ENCODE measurements around the gene TMEM131. TPM values are rescaled to one million over a fixed set of nuclear protein-coding genes. Genes with fewer than 3 reads are reported as not detected.
A peak's percentile ranks its signal among the peaks of the same experiment; 100 is the strongest.

TMEM131 gene
- total RNA-seq, 1 donor from 2014 or later, result 35.3 TPM

- Histone ChIP-seq H4K20me1 (ENCODE audit: insufficient read depth, low read length) (peaks cover 44% of the 10 kb centered on the region), H3K4me2 (ENCODE audit: low read length) (no peak overlapping the region), H2AFZ (ENCODE audit: low read depth, low read length) (no peak overlapping the region), H3K9me3 (ENCODE audit: insufficient read depth, low read depth, low read length) (no peaks in the 10 kb centered on the region), H3K4me3 (ENCODE audit: insufficient read depth, low read depth, low read length) (no peak overlapping the region), H3K27me3 (ENCODE audit: insufficient read depth, low read length) (no peaks in the 10 kb centered on the region), H3K9ac (ENCODE audit: low read length) (no peak overlapping the region), H3K36me3 (ENCODE audit: insufficient read depth, low read length) (no peaks in the 10 kb centered on the region), H3K4me1 (ENCODE audit: insufficient read depth, low read length) (peaks cover 19% of the 10 kb centered on the region), H3K79me2 (ENCODE audit: insufficient read depth, low read length) (peaks cover 80% of the 10 kb centered on the region), H3K27ac (ENCODE audit: low read depth, low read length) (no peak overlapping the region)
- Mint-ChIP-seq H3K27ac (ENCODE audit: unreplicated experiment) (no peak overlapping the region), H3K27me3 (ENCODE audit: low read depth, unreplicated experiment) (no peaks in the 10 kb centered on the region), H3K4me1 (ENCODE audit: low read depth, unreplicated experiment) (peaks cover 39% of the 10 kb centered on the region), H3K4me3 (ENCODE audit: unreplicated experiment) (no peak overlapping the region), H3K36me3 (ENCODE audit: low read depth, unreplicated experiment) (peaks cover 4% of the 10 kb centered on the region), H3K9me3 (ENCODE audit: unreplicated experiment) (peaks cover 1% of the 10 kb centered on the region)
- DNase-seq (ENCODE audit: low read depth), result no peak
- no peak for FAIRE-seq
- TF ChIP-seq CTCF (IDR thresholded peaks at IDR 0.05; ENCODE audit: insufficient read depth, low read depth, low read length), result no peak
- no peak for TF ChIP-seq EZH2 (IDR thresholded peaks at IDR 0.05; ENCODE audit: insufficient read depth, low read length)
Observed at GRCh38 chr2:97953853-97954252, 41.9 kb downstream of the TMEM131 start.

- Histone ChIP-seq H3K4me1 (ENCODE audit: insufficient read depth, low read length) (peaks cover 19% of the 10 kb centered on the region), H3K36me3 (ENCODE audit: insufficient read depth, low read length) (no peaks in the 10 kb centered on the region), H3K9ac (ENCODE audit: low read length) (no peak overlapping the region), H3K79me2 (ENCODE audit: insufficient read depth, low read length) (peaks cover 77% of the 10 kb centered on the region), H3K27me3 (ENCODE audit: insufficient read depth, low read length) (no peaks in the 10 kb centered on the region), H4K20me1 (ENCODE audit: insufficient read depth, low read length) (peaks cover 29% of the 10 kb centered on the region), H3K4me3 (ENCODE audit: insufficient read depth, low read depth, low read length) (no peak overlapping the region), H3K27ac (ENCODE audit: low read depth, low read length) (no peak overlapping the region), H3K9me3 (ENCODE audit: insufficient read depth, low read depth, low read length) (no peaks in the 10 kb centered on the region), H3K4me2 (ENCODE audit: low read length) (no peak overlapping the region), H2AFZ (ENCODE audit: low read depth, low read length) (no peak overlapping the region)
- H3K36me3 Mint-ChIP-seq (ENCODE audit: low read depth, unreplicated experiment), result no peaks in the 10 kb centered on the region
- no peak overlapping the region for H3K4me3 Mint-ChIP-seq (ENCODE audit: unreplicated experiment)
- FAIRE-seq (no peak), DNase-seq (ENCODE audit: low read depth) (no peak)
- peaks cover 34% of the 10 kb centered on the region for H3K4me1 Mint-ChIP-seq (ENCODE audit: low read depth, unreplicated experiment)
- peaks cover 1% of the 10 kb centered on the region for H3K9me3 Mint-ChIP-seq (ENCODE audit: unreplicated experiment)
- no peaks in the 10 kb centered on the region for H3K27me3 Mint-ChIP-seq (ENCODE audit: low read depth, unreplicated experiment)
- no peak for TF ChIP-seq EZH2 (IDR thresholded peaks at IDR 0.05; ENCODE audit: insufficient read depth, low read length)
- no peak for TF ChIP-seq CTCF (IDR thresholded peaks at IDR 0.05; ENCODE audit: insufficient read depth, low read depth, low read length)
- peak overlapping the region; percentile 97 for H3K27ac Mint-ChIP-seq (ENCODE audit: unreplicated experiment)
Observed at GRCh38 chr2:97952357-97952756, 43.4 kb downstream of the TMEM131 start.

DNA sequence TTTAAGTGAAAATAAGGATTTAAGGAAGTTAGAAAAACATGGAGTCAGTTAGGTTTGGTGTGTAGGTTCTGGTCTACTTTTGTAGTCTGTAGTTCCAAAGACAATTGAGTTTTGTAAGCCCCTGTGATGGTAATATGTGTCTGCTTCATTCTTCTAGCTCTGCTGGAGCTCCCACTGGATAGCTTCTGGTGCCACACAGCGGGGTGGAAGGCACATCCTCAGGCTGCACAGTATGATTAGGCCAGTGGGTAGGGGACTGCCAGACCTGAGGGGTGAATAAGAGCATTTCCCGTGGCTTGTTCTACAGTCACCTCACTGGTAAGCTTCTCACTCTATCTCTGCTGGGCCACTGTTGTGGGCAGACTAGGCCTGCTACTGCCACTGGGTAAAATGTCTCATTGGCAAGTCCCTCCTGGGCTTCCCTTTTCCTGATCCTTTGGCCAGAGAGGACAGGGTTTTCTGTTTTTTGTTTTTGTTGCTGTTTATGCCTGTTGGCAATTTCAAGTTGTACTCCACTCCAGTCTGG is 44.5 kb downstream of the TMEM131 start:
- peak overlapping the region; percentile 75 for H3K27ac ChIP-seq (ENCODE audit: low read depth, low read length)
- H3K9me3 ChIP-seq (ENCODE audit: insufficient read depth, low read depth, low read length), result no peaks in the 10 kb centered on the region
- no peaks in the 10 kb centered on the region for H3K36me3 ChIP-seq (ENCODE audit: insufficient read depth, low read length)
- H3K36me3 Mint-ChIP-seq (ENCODE audit: low read depth, unreplicated experiment), result no peaks in the 10 kb centered on the region
- no peak overlapping the region for H2AFZ ChIP-seq (ENCODE audit: low read depth, low read length)
- H3K4me1 Mint-ChIP-seq (ENCODE audit: low read depth, unreplicated experiment), result peaks cover 32% of the 10 kb centered on the region
- peak overlapping the region; percentile 28 for H3K9ac ChIP-seq (ENCODE audit: low read length)
- no peaks in the 10 kb centered on the region for H3K27me3 ChIP-seq (ENCODE audit: insufficient read depth, low read length)
- no peak for TF ChIP-seq EZH2 (IDR thresholded peaks at IDR 0.05; ENCODE audit: insufficient read depth, low read length)
- no peak for TF ChIP-seq CTCF (IDR thresholded peaks at IDR 0.05; ENCODE audit: insufficient read depth, low read depth, low read length)
- H3K79me2 ChIP-seq (ENCODE audit: insufficient read depth, low read length), result peaks cover 85% of the 10 kb centered on the region
- peaks cover 1% of the 10 kb centered on the region for H3K9me3 Mint-ChIP-seq (ENCODE audit: unreplicated experiment)
- peaks cover 19% of the 10 kb centered on the region for H3K4me1 ChIP-seq (ENCODE audit: insufficient read depth, low read length)
- FAIRE-seq, result peak; percentile 63
- peak overlapping the region; percentile 41 for H3K4me3 Mint-ChIP-seq (ENCODE audit: unreplicated experiment)
- DNase-seq (ENCODE audit: low read depth), result peak; percentile 51
- H3K27ac Mint-ChIP-seq (ENCODE audit: unreplicated experiment), result peak overlapping the region; percentile 97
- peaks cover 29% of the 10 kb centered on the region for H4K20me1 ChIP-seq (ENCODE audit: insufficient read depth, low read length)
- H3K4me2 ChIP-seq (ENCODE audit: low read length), result peak overlapping the region; percentile 80
- H3K4me3 ChIP-seq (ENCODE audit: insufficient read depth, low read depth, low read length), result no peak overlapping the region
- no peaks in the 10 kb centered on the region for H3K27me3 Mint-ChIP-seq (ENCODE audit: low read depth, unreplicated experiment)

All from astrocyte (in vitro differentiated cells and primary cell).